A549 (cell line): Measurements from ENCODE around the gene CNTN5. TPM values are rescaled to one million over a fixed set of nuclear protein-coding genes. Genes with fewer than 3 reads are reported as not detected.

Source experiments
- ATAC-seq, 2 experiments: fragments of 200-7000 bp in 1 of 2; fragments of >200 bp in 1 of 2; cut with Nextera tagmentation in 1 of 2; cut with Tn5 transposase in 1 of 2; 3 replicates each; pipeline versions ENCODE4 v1.8.0 to v1.9.1; 2018 to 2020; ENCODE audit warnings: mild to moderate bottlenecking in 1 of 2, moderate library complexity in 1 of 2
- CTCF ChIA-PET: fragments of 300-600 bp; sonication (Branson Sonifier 250); formaldehyde crosslinking; extraction: SDS; loops from one replicate; lab custom pipeline; 2021; ENCODE audit warnings: antibody characterized with exemption, inconsistent platforms; lab: Yijun Ruan, JAX
- POLR2A ChIA-PET: fragments of 350-600 bp; formaldehyde crosslinking; extraction: SDS; loops from one replicate; lab custom pipeline; 2021; ENCODE audit warnings: antibody characterized with exemption, inconsistent platforms; lab: Yijun Ruan, JAX
- DNase-seq, 2 experiments: peaks; one replicate each; pipeline versions ENCODE4 v3.0.0 to v3.0.0-alpha.2; 2011 to 2016; ENCODE audit warnings: low read depth in 1 of 2, low spot score in 1 of 2
- FAIRE-seq: peaks from 2 replicates; lab custom pipeline; 2011; peaks lifted over from hg19 to GRCh38; lab: Jason Lieb, UNC
- H3K27ac ChIP-seq, 2 experiments: fragments of >200 bp; sonication (Bioruptor Twin); formaldehyde crosslinking; 3 replicates each; pipeline ENCODE4 v1.5.1; 2016 to 2017
- H3K4me1 ChIP-seq: fragments of >200 bp; sonication (Bioruptor Twin); formaldehyde crosslinking; 3 replicates; pipeline ENCODE4 v1.6.1; 2016
- H3K4me2 ChIP-seq: fragments of >200 bp; sonication (Bioruptor Twin); formaldehyde crosslinking; 3 replicates; pipeline ENCODE4 v1.6.1; 2016
- H3K4me3 ChIP-seq: fragments of >200 bp; sonication (Bioruptor Twin); formaldehyde crosslinking; 3 replicates; pipeline ENCODE4 v1.5.1; 2016
- H3K9me3 ChIP-seq: fragments of >200 bp; sonication (Bioruptor Twin); formaldehyde crosslinking; 3 replicates; pipeline ENCODE4 v1.6.1; 2016
- BCL3 ChIP-seq: fragments of >200 bp; sonication (Bioruptor Twin); formaldehyde crosslinking; IDR thresholded peaks from 3 replicates; pipeline ENCODE4 v1.6.1; 2016
- CEBPB ChIP-seq, 2 experiments: fragments of >200 bp in 1 of 2; sonication (Bioruptor Twin) in 1 of 2; formaldehyde crosslinking in 1 of 2; IDR thresholded peaks; 2 replicates each; pipeline ENCODE4 v1.6.1; 2012 to 2016
- CHD2 ChIP-seq: fragments of 150-350 bp; IDR thresholded peaks from 2 replicates; pipeline ENCODE4 v1.6.1; 2014; ENCODE audit warnings: low read length; ENCODE audit not compliant: partially characterized antibody
- CHD4 ChIP-seq: fragments of 200-600 bp; sonication (generic); IDR thresholded peaks from 2 replicates; pipeline ENCODE4 v1.6.1; 2016; ENCODE audit warnings: antibody characterized with exemption, mild to moderate bottlenecking, borderline replicate concordance
- EHF ChIP-seq: fragments of 250-450 bp; sonication (Bioruptor Pico); IDR thresholded peaks from 2 replicates; pipeline ENCODE4 v1.5.0; 2020; ENCODE audit warnings: mild to moderate bottlenecking
- ESRRA ChIP-seq: fragments of 150-350 bp; IDR thresholded peaks from 2 replicates; pipeline ENCODE4 v1.6.1; 2014; ENCODE audit warnings: mild to moderate bottlenecking, low read length, borderline replicate concordance
- FOSL2 ChIP-seq, 2 experiments: fragments of 450-650 bp in 1 of 2; fragments of >200 bp in 1 of 2; sonication (Bioruptor Twin) in 1 of 2; formaldehyde crosslinking; IDR thresholded peaks; 2 replicates each; pipeline versions ENCODE4 v1.5.0 to v1.6.1; 2016 to 2020; ENCODE audit warnings: mild to moderate bottlenecking in 1 of 2, moderate library complexity in 1 of 2
- FOXS1 ChIP-seq: fragments of 250-450 bp; sonication (Bioruptor Pico); IDR thresholded peaks from 2 replicates; pipeline ENCODE4 v1.5.0; 2020; ENCODE audit warnings: mild to moderate bottlenecking, moderate library complexity
- HDAC2 ChIP-seq: fragments of 200-600 bp; sonication (generic); IDR thresholded peaks from 2 replicates; pipeline ENCODE4 v1.6.1; 2016
- HEYL ChIP-seq: fragments of 250-450 bp; sonication (Bioruptor Pico); IDR thresholded peaks from 2 replicates; pipeline ENCODE4 v1.8.0; 2021; ENCODE audit warnings: mild to moderate bottlenecking, moderate library complexity
- HOXA7 ChIP-seq: fragments of 250-450 bp; sonication (Bioruptor Pico); IDR thresholded peaks from 2 replicates; pipeline ENCODE4 v1.5.0; 2020; ENCODE audit warnings: mild to moderate bottlenecking, moderate library complexity
- HOXB13 ChIP-seq: fragments of 250-450 bp; sonication (Bioruptor Pico); IDR thresholded peaks from 2 replicates; pipeline ENCODE4 v1.5.0; 2020; ENCODE audit warnings: low read depth, mild to moderate bottlenecking, moderate library complexity
- MAFK ChIP-seq: fragments of 450-650 bp; IDR thresholded peaks from 2 replicates; pipeline ENCODE4 v1.6.1; 2014; ENCODE audit not compliant: partially characterized antibody
- MAZ ChIP-seq: fragments of 150-350 bp; IDR thresholded peaks from 2 replicates; pipeline ENCODE4 v1.6.1; 2014; ENCODE audit warnings: antibody characterized with exemption, low read depth, low read length, borderline replicate concordance
- MYC ChIP-seq: IDR thresholded peaks from 2 replicates; pipeline ENCODE4 v1.6.1; 2012; ENCODE audit warnings: mild to moderate bottlenecking, inconsistent platforms, low read length, improper control_type of control experiment, borderline replicate concordance
- NFE2L2 ChIP-seq: fragments of 150-350 bp; conservative IDR thresholded peaks from 2 replicates; pipeline ENCODE4 v1.6.1; 2014; ENCODE audit warnings: low read length
- NR3C1 ChIP-seq: fragments of >200 bp; sonication (Bioruptor Twin); formaldehyde crosslinking; IDR thresholded peaks from 3 replicates; pipeline ENCODE4 v1.6.1; 2017
- POLR2AphosphoS2 ChIP-seq: conservative IDR thresholded peaks from 2 replicates; pipeline ENCODE4 v1.6.1; 2012; ENCODE audit warnings: low read length, improper control_type of control experiment, inconsistent platforms
- REST ChIP-seq: fragments of 200-600 bp; sonication (generic); IDR thresholded peaks from 2 replicates; pipeline ENCODE4 v1.6.1; 2016; ENCODE audit warnings: antibody characterized with exemption, mild to moderate bottlenecking, moderate library complexity
- RFX5 ChIP-seq: fragments of 450-650 bp; IDR thresholded peaks from 2 replicates; pipeline ENCODE4 v1.7.1; 2014; ENCODE audit warnings: antibody characterized with exemption, mild to moderate bottlenecking, moderate library complexity
- SREBF2 ChIP-seq: fragments of 450-650 bp; IDR thresholded peaks from 2 replicates; pipeline ENCODE4 v1.6.1; 2014; ENCODE audit warnings: mild to moderate bottlenecking, moderate library complexity
- TP53 ChIP-seq: fragments of 250-450 bp; sonication (Bioruptor Pico); IDR thresholded peaks from 2 replicates; pipeline ENCODE4 v1.5.0; 2021; ENCODE audit warnings: mild to moderate bottlenecking, moderate library complexity
- ZNF302 ChIP-seq: fragments of 250-450 bp; sonication (Bioruptor Pico); IDR thresholded peaks from 2 replicates; pipeline ENCODE4 v1.9.0; 2021; ENCODE audit warnings: inconsistent platforms, mild to moderate bottlenecking, moderate library complexity
- ZSCAN20 ChIP-seq: fragments of 250-450 bp; sonication (Bioruptor Pico); IDR thresholded peaks from 2 replicates; pipeline ENCODE4 v1.8.0; 2022; ENCODE audit warnings: mild to moderate bottlenecking, moderate library complexity
- WGBS: methylation state at CpG from one replicate; pipeline ENCODE4 v1.1.6; 2017; ENCODE audit errors: missing lambda C conversion rate; 5-methylcytosine and 5-hydroxymethylcytosine counted together
- polyA plus RNA-seq, 4 experiments: library from polyadenylated mRNA; depleted of rRNA in 3 of 4; stranded (reverse); fragments of >200 nt; fragmentation: RNase III in 1 of 4; extraction: RNeasy Plus Mini Kit Qiagen cat#74134 plus additional on column Dnase treatment in 1 of 4; gene quantifications; 2 replicates in 3 of 4; 3 replicates in 1 of 4; pipeline ENCODE4 v1.2.3, GENCODE V29; 2011 to 2017

CNTN5 gene
- polyA plus RNA-seq, 2 of the 4 experiments (the other 2 are of a cell fraction), result 0.08 TPM; not detected in 1

GRCh38 chr11:100072131-100072530, 1051.4 kb downstream of the CNTN5 start:
- Histone ChIP-seq H3K9me3 (no peaks in the 10 kb centered on the region), H3K4me2 (no peak overlapping the region), H3K27ac (no peak overlapping the region), H3K4me3 (no peak overlapping the region), H3K4me1 (no peaks in the 10 kb centered on the region)
- no peak for TF ChIP-seq BCL3
- no peak for TF ChIP-seq ZSCAN20 (CRISPR knock-in tag)
- TF ChIP-seq HOXA7 (CRISPR knock-in tag), result no peak
- TF ChIP-seq POLR2AphosphoS2, result no peak
- no peak for TF ChIP-seq HEYL (CRISPR knock-in tag)
- FAIRE-seq, result no peak
- POLR2A ChIA-PET, result no interaction called here
- ATAC-seq, result no peak
- CTCF ChIA-PET, result no interaction called here
- DNase-seq, result no peak

GRCh38 chr11:100080381-100080780, 1059.6 kb downstream of the CNTN5 start:
- WGBS, result 30% methylated on average over 2 of the region's 2 CpGs
- no peak overlapping the region for H3K4me3 ChIP-seq
- H3K4me1 ChIP-seq, result no peaks in the 10 kb centered on the region
- ChIA-PET POLR2A (no interaction called here), CTCF (no interaction called here)
- ATAC-seq (no peak), DNase-seq (no peak), FAIRE-seq (no peak)
- no peak overlapping the region for H3K27ac ChIP-seq
- no peaks in the 10 kb centered on the region for H3K9me3 ChIP-seq
- H3K4me2 ChIP-seq, result no peak overlapping the region
- TF ChIP-seq TP53 (CRISPR knock-in tag) (no peak), HDAC2 (no peak), FOXS1 (CRISPR knock-in tag) (no peak), HOXA7 (CRISPR knock-in tag) (no peak), ESRRA (no peak), CHD2 (no peak), EHF (CRISPR knock-in tag) (no peak), HOXB13 (CRISPR knock-in tag) (no peak), NFE2L2 (no peak), REST (no peak), SREBF2 (no peak), FOSL2 (IDR thresholded peaks at IDR 0.05) (no peak), FOSL2 (CRISPR knock-in tag; IDR thresholded peaks at IDR 0.05) (no peak), NR3C1 (no peak), CHD4 (no peak), MAFK (no peak), HEYL (CRISPR knock-in tag) (no peak), ZNF302 (no peak), RFX5 (no peak), CEBPB (IDR thresholded peaks at IDR 0.05) (no peak)

GRCh38 chr11:100080821-100081220, 1060.1 kb downstream of the CNTN5 start:
- no peak overlapping the region for H3K27ac ChIP-seq
- no peak for TF ChIP-seq MAZ
- TF ChIP-seq MYC, result no peak
- DNase-seq (no peak), ATAC-seq (no peak), FAIRE-seq (no peak)
- ChIA-PET CTCF (no interaction called here), POLR2A (no interaction called here)
- no peak overlapping the region for H3K4me2 ChIP-seq
- H3K4me3 ChIP-seq, result no peak overlapping the region
- no peaks in the 10 kb centered on the region for H3K4me1 ChIP-seq
- H3K9me3 ChIP-seq, result no peaks in the 10 kb centered on the region
